ENCODE data around the gene GABBR1.

Gene GABBR1

GRCh38 chr6:29617782-29618554 is 15.0 kb downstream of the GABBR1 start:
- no peak for DNase-seq

DNA sequence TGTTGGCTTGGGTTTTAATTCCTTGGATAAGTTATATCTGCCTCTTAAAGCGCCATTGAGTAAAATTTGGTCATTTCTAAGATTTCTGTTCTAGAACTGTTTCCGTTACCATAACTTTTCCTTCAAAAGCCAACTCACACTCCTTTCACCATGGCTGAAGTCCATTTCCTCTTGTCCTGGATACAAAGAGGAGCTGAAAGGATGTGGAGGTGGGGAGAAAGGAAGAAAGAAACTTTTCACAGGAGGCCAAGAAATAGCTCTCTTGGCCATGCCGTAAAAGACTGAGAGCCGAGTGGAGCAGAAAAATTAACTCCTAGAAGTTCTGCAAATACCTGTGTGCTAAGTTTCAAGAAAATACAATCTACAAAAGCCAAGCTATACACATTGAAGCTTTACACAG is 21.6 kb downstream of the GABBR1 start:
- no peak for DNase-seq

- no peak for DNase-seq
Observed at GRCh38 chr6:29610540-29610939, 22.4 kb downstream of the GABBR1 start.

GRCh38 chr6:29608131-29608530 is 24.9 kb downstream of the GABBR1 start:
- no peak for DNase-seq

- DNase-seq, result no peak
Observed at GRCh38 chr6:29603930-29604329, 29.1 kb downstream of the GABBR1 start.

- no peak for DNase-seq
Observed at GRCh38 chr6:29603456-29603855, 29.5 kb downstream of the GABBR1 start.

GRCh38 chr6:29602564-29603361 is 30.2 kb downstream of the GABBR1 start:
- no peak for DNase-seq

GRCh38 chr6:29598172-29598747 is 34.7 kb downstream of the GABBR1 start:
- no peak for DNase-seq

DNA sequence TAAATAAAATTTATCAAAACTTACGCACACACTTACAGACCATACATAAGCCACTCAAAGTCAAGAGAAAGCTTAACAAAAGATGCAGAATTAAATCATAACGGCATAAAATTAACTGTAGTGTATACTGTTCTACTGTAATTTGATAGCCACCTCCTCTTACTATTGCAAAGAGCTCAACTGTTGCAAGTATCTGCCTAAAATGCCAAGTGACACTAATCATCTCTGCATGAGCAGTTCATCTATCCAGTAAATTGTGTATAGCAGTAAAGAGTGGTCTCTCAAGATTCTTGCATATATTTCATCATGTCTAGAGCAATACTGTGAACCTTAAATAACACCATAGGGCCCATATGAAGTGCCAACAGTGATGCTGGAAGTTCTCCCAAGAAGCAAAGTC is 35.8 kb downstream of the GABBR1 start:
- no peak for DNase-seq

- DNase-seq, result no peak
Observed at GRCh38 chr6:29596381-29596900, 36.5 kb downstream of the GABBR1 start.

DNA sequence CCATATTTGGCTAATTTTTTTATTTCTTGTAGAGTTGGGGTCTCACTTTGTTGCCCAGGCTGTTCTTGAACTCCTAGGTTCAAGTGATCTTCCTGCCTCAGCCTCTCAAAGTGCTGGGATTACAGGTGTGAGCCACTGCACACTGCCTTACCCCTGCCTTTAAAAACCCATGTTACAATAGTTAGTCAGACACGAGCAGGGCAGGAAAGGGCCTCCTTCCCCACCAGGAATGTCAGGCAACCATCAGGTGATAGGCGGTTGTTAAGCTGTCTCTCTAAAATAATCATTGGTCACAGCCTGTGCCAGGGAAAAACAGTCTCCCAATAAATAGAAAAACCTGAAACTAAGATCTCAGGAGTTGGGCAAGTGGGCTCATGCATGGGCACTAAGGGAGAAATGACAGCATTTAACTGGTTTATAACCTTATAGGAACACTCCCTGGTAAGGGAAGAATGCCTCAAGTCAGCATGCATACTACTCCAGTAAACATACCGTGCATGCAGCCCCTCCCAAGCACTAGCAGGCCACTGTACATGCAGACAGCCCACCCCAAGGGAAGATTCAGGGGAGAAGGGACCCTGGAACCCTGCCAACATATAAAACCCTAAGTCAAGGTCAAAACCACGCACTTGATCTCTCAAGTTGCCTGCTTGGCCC is 39.7 kb downstream of the GABBR1 start:
- no peak for DNase-seq

- DNase-seq, result no peak
Observed at GRCh38 chr6:29591677-29592076, 41.3 kb downstream of the GABBR1 start.

DNA sequence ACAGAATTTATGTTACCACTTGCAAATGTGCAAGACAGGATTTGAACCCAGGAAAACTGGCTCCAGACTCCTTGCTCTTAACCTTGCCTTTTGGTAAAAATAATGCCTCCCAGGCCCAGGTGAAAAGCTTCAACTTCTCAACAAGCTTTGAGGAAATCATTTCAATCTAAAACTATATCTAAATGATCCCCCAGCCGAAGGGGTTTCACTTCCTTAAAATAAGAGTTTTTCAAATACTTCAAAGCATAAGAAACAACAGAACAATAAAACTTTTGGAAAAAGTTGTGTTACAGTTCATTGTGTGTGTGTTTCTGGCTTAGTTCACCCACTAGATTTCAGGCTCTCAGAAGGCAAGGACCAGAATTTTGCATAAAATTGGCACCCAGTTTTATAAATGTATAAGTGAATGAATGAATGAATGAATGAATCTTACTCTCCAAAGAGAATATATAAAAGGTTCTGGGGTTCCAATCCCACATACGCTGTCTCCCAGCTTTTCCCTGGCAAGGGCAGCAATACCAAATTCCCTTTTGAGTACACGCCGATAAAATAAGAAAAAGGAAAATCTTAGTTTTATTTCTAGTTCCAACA is 42.7 kb downstream of the GABBR1 start:
- DNase-seq, result no peak

GRCh38 chr6:29589423-29590048 is 43.4 kb downstream of the GABBR1 start:
- no peak for DNase-seq

- DNase-seq, result no peak
Observed at GRCh38 chr6:29584821-29585220, 48.2 kb downstream of the GABBR1 start, which contains the start of gene OR2H2. TSS of gene OR2H2 (plus strand) at chr6:29585121. CDS start at chr6:29587945, 2,824 bp downstream.

- DNase-seq, result no peak
Observed at GRCh38 chr6:29577544-29577943, 55.4 kb downstream of the GABBR1 start.

DNA sequence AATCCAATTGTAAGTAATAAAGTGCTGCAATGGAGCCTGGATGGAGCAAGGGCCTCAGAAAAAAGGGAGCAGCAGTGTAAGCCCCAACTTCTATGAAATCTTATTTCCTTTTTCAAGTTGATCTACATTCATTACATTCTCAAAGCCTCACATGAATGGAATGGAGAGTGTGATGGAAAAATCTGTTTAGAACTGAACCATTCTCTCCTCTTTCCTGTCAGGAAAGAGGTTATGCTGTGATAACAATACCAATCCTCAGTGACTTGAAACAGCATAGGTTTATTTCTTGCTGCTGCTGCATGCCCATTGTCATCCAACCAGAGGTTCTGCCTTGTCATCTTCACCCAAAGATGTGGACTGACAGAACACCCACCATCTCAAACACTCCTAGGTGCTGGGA is 56.9 kb downstream of the GABBR1 start:
- DNase-seq, result no peak

GRCh38 chr6:29567991-29568390 is 65.0 kb downstream of the GABBR1 start:
- no peak for DNase-seq

DNA sequence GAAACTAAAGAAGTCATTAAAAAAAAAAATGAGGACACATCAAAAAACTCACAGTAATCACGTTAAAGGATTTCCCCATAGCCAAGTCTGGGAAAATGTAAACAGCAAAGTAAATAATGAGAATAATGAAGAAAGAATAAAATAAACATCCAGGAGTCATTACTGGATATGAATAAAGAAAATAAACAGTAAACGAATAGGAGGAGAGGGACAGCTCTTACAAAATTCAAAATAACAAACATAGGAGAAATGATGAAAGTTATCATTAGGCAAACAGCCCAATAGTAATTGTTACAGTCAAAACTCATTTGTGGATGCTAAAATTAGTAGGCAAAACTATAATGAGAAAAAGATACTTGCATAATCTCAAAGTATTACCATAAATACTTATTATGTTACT is 65.4 kb downstream of the GABBR1 start:
- DNase-seq, result no peak

- DNase-seq, result no peak
Observed at GRCh38 chr6:29566856-29567255, 66.1 kb downstream of the GABBR1 start.

DNA sequence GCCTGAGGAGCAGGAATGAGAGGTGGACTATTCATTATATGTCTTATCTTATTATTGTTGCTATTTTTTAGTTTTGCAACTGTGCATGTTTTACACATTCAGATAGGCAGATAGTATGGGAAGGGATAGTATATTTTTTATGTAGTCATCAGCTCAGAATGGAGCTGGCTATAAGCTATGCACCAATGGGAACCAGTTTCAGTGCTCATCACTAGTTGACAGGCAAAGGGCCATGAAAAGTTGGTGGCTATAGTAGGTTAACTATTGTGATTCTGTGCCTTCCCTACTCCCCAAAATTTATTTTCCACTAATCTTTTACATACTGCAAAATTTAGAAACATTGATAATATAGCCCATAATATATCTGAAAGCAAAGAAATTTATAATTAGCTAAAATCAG is 68.1 kb downstream of the GABBR1 start:
- no peak for DNase-seq

DNA sequence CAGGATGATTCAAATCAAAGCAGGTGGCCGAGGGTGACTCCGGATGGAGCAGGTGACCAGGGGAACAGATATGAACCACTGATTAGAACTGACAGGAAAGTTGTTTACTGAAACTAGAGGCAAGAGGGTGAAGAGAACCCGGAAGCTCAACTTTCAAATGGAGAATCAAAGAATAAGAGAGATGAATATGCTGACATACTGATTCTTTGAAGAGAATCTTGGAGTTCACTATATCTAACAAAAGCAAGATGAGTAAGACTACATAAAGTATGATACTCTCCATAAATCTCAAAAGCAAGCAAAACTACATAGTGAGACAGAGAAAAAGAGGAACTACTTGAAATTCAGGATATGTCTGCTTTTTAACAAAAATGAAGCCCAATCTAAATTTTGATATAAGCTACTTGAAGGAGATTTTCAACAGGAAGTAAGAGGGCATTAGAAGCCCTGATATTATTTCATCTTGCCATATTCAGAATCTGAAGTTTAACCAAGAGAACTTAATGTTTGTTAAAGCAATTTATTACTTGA is 69.5 kb downstream of the GABBR1 start:
- no peak for DNase-seq
